CD14-positive monocyte (primary cell): Measurements from ENCODE around the gene PLXNA4. TPM values are rescaled to one million over a fixed set of nuclear protein-coding genes. Genes with fewer than 3 reads are reported as not detected.
A peak's percentile ranks its signal among the peaks of the same experiment; 100 is the strongest.

Experiments used
- DNase-seq, 3 donors: peaks; one replicate each; pipeline ENCODE4 v3.0.0-alpha.2; 2011 to 2022
- H2AFZ ChIP-seq: 2 replicates; pipeline ENCODE4 v1.6.0; 2012; ENCODE audit warnings: mild to moderate bottlenecking, low read depth, low read length, inconsistent platforms; ENCODE audit not compliant: insufficient read depth, poor library complexity, severe bottlenecking
- H3K27ac ChIP-seq, 2 donors: 1 replicate in 1 of 2; 2 replicates in 1 of 2; pipeline ENCODE4 v1.5.1; 2012 to 2013; ENCODE audit warnings: low read length in 2 of 2, control low read depth in 1 of 2, inconsistent platforms in 1 of 2, low read depth in 1 of 2, mild to moderate bottlenecking in 1 of 2
- H3K27me3 ChIP-seq, 2 donors: one replicate each; pipeline versions ENCODE4 v1.6.0 to v1.6.1; 2011 to 2013; ENCODE audit warnings: low read length in 2 of 2; ENCODE audit not compliant: control insufficient read depth in 2 of 2, insufficient read depth in 2 of 2
- H3K36me3 ChIP-seq, 2 donors: replicated peaks in 1 of 2; 1 replicate in 1 of 2; 2 replicates in 1 of 2; pipeline versions ENCODE4 v1.5.1 to v1.6.1; 2012 to 2013; ENCODE audit warnings: low read length in 2 of 2, control low read depth in 1 of 2, inconsistent platforms in 1 of 2, mild to moderate bottlenecking in 1 of 2; ENCODE audit not compliant: insufficient read depth in 2 of 2, control insufficient read depth in 1 of 2
- H3K4me1 ChIP-seq, 2 donors: 1 replicate in 1 of 2; 2 replicates in 1 of 2; pipeline versions ENCODE4 v1.5.1 to v1.6.1; 2012 to 2013; ENCODE audit warnings: low read length in 2 of 2, control low read depth in 1 of 2, inconsistent platforms in 1 of 2, mild to moderate bottlenecking in 1 of 2, moderate library complexity in 1 of 2; ENCODE audit not compliant: insufficient read depth in 2 of 2, control insufficient read depth in 1 of 2
- H3K4me2 ChIP-seq: replicated peaks from 2 replicates; pipeline ENCODE3; 2012; ENCODE audit warnings: low read length, moderate library complexity, mild to moderate bottlenecking; ENCODE audit not compliant: poor library complexity, severe bottlenecking; ENCODE audit errors: extremely low read depth
- H3K4me3 ChIP-seq, 3 experiments: fragments of 200-600 bp in 1 of 3; sonication (generic) in 1 of 3; replicated peaks in 1 of 3; 1 replicate in 2 of 3; 2 replicates in 1 of 3; pipeline ENCODE4 v1.5.1; 2011 to 2013; ENCODE audit warnings: low read length in 3 of 3, mild to moderate bottlenecking in 3 of 3, control low read depth in 2 of 3, low read depth in 2 of 3, inconsistent platforms in 1 of 3, moderate library complexity in 1 of 3
- H3K79me2 ChIP-seq: 2 replicates; pipeline ENCODE4 v1.6.0; 2012; ENCODE audit warnings: mild to moderate bottlenecking, control low read depth, inconsistent platforms, low read length, moderate library complexity; ENCODE audit not compliant: insufficient read depth
- H3K9ac ChIP-seq: 2 replicates; pipeline ENCODE4 v1.6.0; 2017; ENCODE audit warnings: low read length, mild to moderate bottlenecking; ENCODE audit not compliant: insufficient read depth, poor library complexity, severe bottlenecking
- H3K9me3 ChIP-seq, 2 donors: replicated peaks in 1 of 2; 1 replicate in 1 of 2; 2 replicates in 1 of 2; pipeline versions ENCODE4 v1.5.1 to v1.6.1; 2012 to 2013; ENCODE audit warnings: low read length in 2 of 2, control low read depth in 1 of 2; ENCODE audit not compliant: control insufficient read depth in 1 of 2, insufficient read depth in 1 of 2
- H4K20me1 ChIP-seq: 2 replicates; pipeline ENCODE4 v1.6.0; 2012; ENCODE audit warnings: mild to moderate bottlenecking, low read length, control low read depth, moderate library complexity; ENCODE audit not compliant: insufficient read depth
- H3K27ac Mint-ChIP-seq, 7 donors: one replicate each; pipeline ENCODE4 v1.8.0; 2020; ENCODE audit warnings: mild to moderate bottlenecking in 7 of 7, mixed read lengths in 7 of 7, moderate library complexity in 6 of 7, inconsistent platforms in 2 of 7
- H3K27me3 Mint-ChIP-seq, 3 donors: one replicate each; pipeline ENCODE4 v1.8.0; 2021 to 2022; ENCODE audit warnings: low read depth in 3 of 3, mild to moderate bottlenecking in 3 of 3, mixed read lengths in 3 of 3, moderate library complexity in 3 of 3, inconsistent platforms in 1 of 3
- H3K36me3 Mint-ChIP-seq, 2 donors: one replicate each; pipeline ENCODE4 v1.8.0; 2020; ENCODE audit warnings: mixed read lengths in 2 of 2, inconsistent platforms in 1 of 2, mild to moderate bottlenecking in 1 of 2
- H3K4me1 Mint-ChIP-seq: one replicate; pipeline ENCODE4 v1.8.0; 2020; ENCODE audit warnings: mild to moderate bottlenecking, mixed read lengths
- H3K4me3 Mint-ChIP-seq, 2 donors: one replicate each; pipeline ENCODE4 v1.8.0; 2020; ENCODE audit warnings: mild to moderate bottlenecking in 2 of 2, mixed read lengths in 2 of 2, moderate library complexity in 1 of 2
- H3K9me3 Mint-ChIP-seq, 7 donors: one replicate each; pipeline ENCODE4 v1.8.0; 2020 to 2022; ENCODE audit warnings: mixed read lengths in 7 of 7, mild to moderate bottlenecking in 6 of 7, moderate library complexity in 6 of 7, inconsistent platforms in 2 of 7
- CTCF ChIP-seq: fragments of 200-600 bp; IDR thresholded peaks from one replicate; pipeline ENCODE4 v1.8.0; 2022; ENCODE audit warnings: antibody characterized with exemption, mild to moderate bottlenecking
- WGBS: methylation state at CpG from one replicate; pipeline ENCODE4 v1.1.5; 2013; ENCODE audit warnings: missing lambda C conversion rate; ENCODE audit not compliant: insufficient coverage; 5-methylcytosine and 5-hydroxymethylcytosine counted together
- intact Hi-C, 2 donors: fragments of 100-400 bp; cut with micrococcal nuclease; formaldehyde crosslinking; loops; one replicate each; pipeline versions ENCODE4 v1.15.0 to v1.15.1; 2023
- polyA plus RNA-seq, 3 donors: library from polyadenylated mRNA; depleted of rRNA in 1 of 3; unstranded in 2 of 3; stranded (reverse) in 1 of 3; fragments of 300-500 nt in 2 of 3; fragments of >200 nt in 1 of 3; fragmentation: Illumina TruSeq in 2 of 3; gene quantifications; 1 replicate in 2 of 3; 2 replicates in 1 of 3; pipeline ENCODE4 v1.2.3, GENCODE V29; 2012 to 2021

The PLXNA4 gene
- polyA plus RNA-seq, 3 donors: not detected

DNA sequence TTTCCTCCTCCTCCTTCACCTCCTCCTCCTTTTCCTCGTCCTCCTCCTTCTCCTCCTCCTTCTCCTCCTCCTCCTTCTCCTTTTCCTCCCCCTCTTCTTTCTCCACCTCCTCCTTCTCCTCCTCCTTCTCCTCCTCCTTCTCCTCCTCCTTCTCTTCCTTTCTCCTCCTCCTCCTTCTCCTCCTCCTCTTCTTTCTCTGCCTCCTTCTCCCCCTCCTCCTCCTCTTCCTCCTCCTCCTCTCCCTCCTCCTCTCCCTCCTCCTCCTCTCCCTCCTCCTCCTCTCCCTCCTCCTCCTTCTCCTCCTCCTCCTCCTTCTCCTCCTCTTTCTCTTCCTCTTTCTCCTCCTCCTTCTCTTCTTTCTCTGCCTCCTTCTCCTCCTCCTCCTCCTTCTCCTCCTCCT, 13.6 kb downstream of the PLXNA4 start:
- intact Hi-C loops: no loop called here

DNA sequence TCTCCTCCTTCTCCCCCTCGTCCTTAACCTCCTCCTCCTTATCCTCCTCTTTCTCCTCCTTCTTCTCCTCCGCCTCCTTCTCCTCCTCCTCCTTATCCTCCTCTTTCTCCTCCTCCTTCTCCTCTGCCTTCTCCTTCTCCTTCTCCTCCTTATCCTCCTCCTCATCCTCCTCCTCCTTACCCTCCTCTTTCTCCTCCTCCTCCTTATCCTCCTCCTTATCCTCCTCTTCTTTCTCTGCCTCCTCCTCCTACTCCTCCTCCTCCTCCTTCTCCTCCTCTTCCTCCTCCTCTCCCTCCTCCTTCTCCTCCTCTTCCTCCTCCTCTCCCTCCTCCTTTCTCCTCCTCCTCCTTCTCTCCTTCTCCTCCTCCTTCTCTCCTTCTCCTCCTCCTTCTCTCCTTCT, 14.5 kb downstream of the PLXNA4 start:
- Histone ChIP-seq H4K20me1 (no peaks in the 10 kb centered on the region), H3K9me3 (no peaks in the 10 kb centered on the region), H2AFZ (no peak overlapping the region), H3K27me3 (peaks cover 0 to 5% of the 10 kb centered on the region in 2 donors), H3K36me3 (no peaks in the 10 kb centered on the region), H3K4me1 (no peaks in the 10 kb centered on the region), H3K79me2 (no peaks in the 10 kb centered on the region), H3K9ac (no peak overlapping the region), H3K27ac (no peak overlapping the region), H3K4me2 (no peak overlapping the region), H3K4me3 (no peak overlapping the region)
- H3K4me3 Mint-ChIP-seq: peak overlapping the region in 1 of 2 donors; percentile 3
- no peaks in the 10 kb centered on the region for H3K36me3 Mint-ChIP-seq
- DNase-seq: no peak
- H3K4me1 Mint-ChIP-seq: peaks cover 4% of the 10 kb centered on the region
- no peak for TF ChIP-seq CTCF
- no peak overlapping the region for H3K27ac Mint-ChIP-seq
- 83% methylated on average over 2 of the region's 2 CpGs for WGBS
- peaks cover 0 to 2% (median 0%) of the 10 kb centered on the region in 7 donors for H3K9me3 Mint-ChIP-seq
- intact Hi-C loops: no loop called here
- H3K27me3 Mint-ChIP-seq: peaks cover 20 to 45% (median 25%) of the 10 kb centered on the region in 3 donors

More for the DNA sequence above, 13.6 kb downstream of the PLXNA4 start:
- Histone ChIP-seq H4K20me1 (no peaks in the 10 kb centered on the region), H2AFZ (no peak overlapping the region), H3K4me3 (no peak overlapping the region), H3K79me2 (no peaks in the 10 kb centered on the region), H3K9ac (no peak overlapping the region), H3K36me3 (no peaks in the 10 kb centered on the region), H3K27me3 (peaks cover 0 to 12% of the 10 kb centered on the region in 2 donors), H3K27ac (no peak overlapping the region), H3K9me3 (no peaks in the 10 kb centered on the region), H3K4me1 (no peaks in the 10 kb centered on the region), H3K4me2 (no peak overlapping the region)
- no peak for TF ChIP-seq CTCF
- 69% methylated on average over 1 of the region's 1 CpG for WGBS
- peaks cover 23 to 51% (median 24%) of the 10 kb centered on the region in 3 donors for H3K27me3 Mint-ChIP-seq
- peak overlapping the region in 1 of 2 donors; percentile 62 for H3K4me3 Mint-ChIP-seq
- peaks cover 0 to 2% (median 0%) of the 10 kb centered on the region in 7 donors for H3K9me3 Mint-ChIP-seq
- DNase-seq: no peak
- no peaks in the 10 kb centered on the region for H3K36me3 Mint-ChIP-seq
- H3K27ac Mint-ChIP-seq: no peak overlapping the region
- peaks cover 2% of the 10 kb centered on the region for H3K4me1 Mint-ChIP-seq
